ENCODE data around the gene VARS2. TPM values are rescaled to one million over a fixed set of nuclear protein-coding genes. Genes with fewer than 3 reads are reported as not detected.
"Not testable (repeated sequence)": the region's sequence is repeated elsewhere in the genome, so short reads cannot be mapped to it uniquely, and the experiment has no call there.

The VARS2 gene
- total RNA-seq, 6 donors from 2014 or later, result 23.0 to 56.6 (median 29.5) TPM

DNA sequence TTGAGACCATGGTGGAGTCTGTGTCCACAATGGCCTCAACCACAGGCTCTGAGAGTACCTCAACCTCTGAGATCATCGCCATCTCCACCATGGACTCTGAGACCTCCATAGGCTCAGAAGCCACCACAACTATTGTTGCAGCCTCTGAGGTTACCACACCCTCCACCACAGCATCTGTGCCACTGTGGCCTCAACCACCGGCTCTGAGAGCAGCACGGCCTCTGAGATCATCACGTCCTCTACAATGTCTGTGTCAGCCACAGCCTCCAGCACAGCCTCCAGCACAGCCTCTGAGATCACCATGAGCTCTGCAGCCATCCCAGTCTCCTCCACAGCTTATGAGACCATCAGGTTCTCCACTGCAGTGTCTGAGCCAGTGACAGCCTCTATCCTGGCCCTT, 50.0 kb downstream of the VARS2 start:
- no peak overlapping the region for H3K4me3 ChIP-seq
- 51 to 67% methylated on average over 3 to 4 of the region's 4 CpGs for WGBS, 2 donors
- DNase-seq (no peak), ATAC-seq (ENCODE audit: low FRiP score in 2 of 2) (peak in 1 of 2 donors; percentile 19)
- H3K36me3 ChIP-seq, result no peaks in the 10 kb centered on the region
- no peaks in the 10 kb centered on the region for H3K9me3 ChIP-seq
- no peak overlapping the region for H3K27ac ChIP-seq
- no peaks in the 10 kb centered on the region for H3K27me3 ChIP-seq
- H3K4me1 ChIP-seq, result peaks cover 0 to 15% (median 3%) of the 10 kb centered on the region in 4 donors
- TF ChIP-seq POLR2AphosphoS5 (IDR thresholded peaks at IDR 0.05) (no peak), EP300 (IDR thresholded peaks at IDR 0.05) (no peak), POLR2A (IDR thresholded peaks at IDR 0.05) (no peak)
- TF ChIP-seq, protein P1, sequence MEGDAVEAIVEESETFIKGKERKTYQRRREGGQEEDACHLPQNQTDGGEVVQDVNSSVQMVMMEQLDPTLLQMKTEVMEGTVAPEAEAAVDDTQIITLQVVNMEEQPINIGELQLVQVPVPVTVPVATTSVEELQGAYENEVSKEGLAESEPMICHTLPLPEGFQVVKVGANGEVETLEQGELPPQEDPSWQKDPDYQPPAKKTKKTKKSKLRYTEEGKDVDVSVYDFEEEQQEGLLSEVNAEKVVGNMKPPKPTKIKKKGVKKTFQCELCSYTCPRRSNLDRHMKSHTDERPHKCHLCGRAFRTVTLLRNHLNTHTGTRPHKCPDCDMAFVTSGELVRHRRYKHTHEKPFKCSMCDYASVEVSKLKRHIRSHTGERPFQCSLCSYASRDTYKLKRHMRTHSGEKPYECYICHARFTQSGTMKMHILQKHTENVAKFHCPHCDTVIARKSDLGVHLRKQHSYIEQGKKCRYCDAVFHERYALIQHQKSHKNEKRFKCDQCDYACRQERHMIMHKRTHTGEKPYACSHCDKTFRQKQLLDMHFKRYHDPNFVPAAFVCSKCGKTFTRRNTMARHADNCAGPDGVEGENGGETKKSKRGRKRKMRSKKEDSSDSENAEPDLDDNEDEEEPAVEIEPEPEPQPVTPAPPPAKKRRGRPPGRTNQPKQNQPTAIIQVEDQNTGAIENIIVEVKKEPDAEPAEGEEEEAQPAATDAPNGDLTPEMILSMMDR (IDR thresholded peaks at IDR 0.05), result no peak

DNA sequence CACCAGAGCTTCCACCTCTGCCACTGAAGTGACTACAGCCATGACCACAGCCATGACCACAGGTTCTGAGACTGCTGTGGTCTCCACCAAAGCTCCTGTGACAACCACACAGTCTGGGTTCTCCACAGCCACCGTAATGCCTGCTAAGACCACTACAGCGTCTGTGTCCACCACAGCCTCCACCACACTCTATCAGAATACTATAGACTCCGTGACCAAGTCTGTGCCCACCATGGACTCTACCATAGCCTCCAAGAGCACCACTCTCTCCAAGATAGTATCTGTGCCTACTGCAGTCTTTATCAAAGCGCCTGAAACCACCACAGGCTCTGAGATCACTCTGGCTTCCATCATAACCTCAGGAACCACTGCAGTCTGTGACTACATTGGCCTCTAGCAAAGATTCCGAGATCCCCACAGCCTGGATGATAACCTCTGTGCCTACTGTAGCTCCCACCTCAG, 51.1 kb downstream of the VARS2 start:
- TF ChIP-seq POLR2A (IDR thresholded peaks at IDR 0.05), result no peak
- TF ChIP-seq POLR2AphosphoS5 (IDR thresholded peaks at IDR 0.05), result no peak
- TF ChIP-seq, protein P1 (IDR thresholded peaks at IDR 0.05), result no peak
- no peak for TF ChIP-seq EP300 (IDR thresholded peaks at IDR 0.05)
- no peak overlapping the region for H3K27ac ChIP-seq
- no peak for DNase-seq
- WGBS, 2 donors, result 85 to 92% methylated on average over 5 of the region's 5 CpGs
- ATAC-seq (ENCODE audit: low FRiP score in 2 of 2), result no peak
- H3K27me3 ChIP-seq, result no peaks in the 10 kb centered on the region
- H3K9me3 ChIP-seq, result no peaks in the 10 kb centered on the region
- no peak overlapping the region for H3K4me3 ChIP-seq
- no peaks in the 10 kb centered on the region for H3K36me3 ChIP-seq
- peaks cover 0 to 15% (median 3%) of the 10 kb centered on the region in 4 donors for H3K4me1 ChIP-seq

DNA sequence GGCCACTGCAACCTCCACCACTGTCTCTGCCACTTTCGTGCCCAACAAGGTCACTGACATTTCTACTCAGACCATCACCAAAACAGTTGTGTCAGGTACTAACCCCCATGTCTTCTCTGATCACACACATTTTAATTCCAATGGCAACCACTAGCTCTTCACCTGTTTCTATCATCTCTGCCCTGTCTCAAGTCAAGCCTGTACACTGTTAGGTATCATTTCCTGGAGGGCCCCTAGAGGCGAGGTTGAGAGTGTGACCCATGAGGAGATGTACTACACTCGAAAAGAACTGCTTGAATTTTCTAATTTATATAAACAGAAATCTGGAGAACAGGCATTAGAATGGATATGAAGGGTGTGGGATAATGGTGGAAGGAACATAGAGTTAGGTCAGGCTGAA, 52.1 kb downstream of the VARS2 start:
- ATAC-seq (ENCODE audit: low FRiP score in 2 of 2) (no peak), DNase-seq (no peak)
- WGBS, 2 donors, result 80 to 81% methylated on average over 3 of the region's 3 CpGs
- Histone ChIP-seq H3K9me3 (no peaks in the 10 kb centered on the region), H3K27ac (no peak overlapping the region), H3K4me1 (peaks cover 0 to 9% (median 3%) of the 10 kb centered on the region in 4 donors), H3K36me3 (no peaks in the 10 kb centered on the region), H3K4me3 (no peak overlapping the region), H3K27me3 (no peaks in the 10 kb centered on the region)
- TF ChIP-seq, protein P1 (IDR thresholded peaks at IDR 0.05), result no peak
- TF ChIP-seq POLR2A (IDR thresholded peaks at IDR 0.05) (no peak), EP300 (IDR thresholded peaks at IDR 0.05) (no peak), POLR2AphosphoS5 (IDR thresholded peaks at IDR 0.05) (no peak)

DNA sequence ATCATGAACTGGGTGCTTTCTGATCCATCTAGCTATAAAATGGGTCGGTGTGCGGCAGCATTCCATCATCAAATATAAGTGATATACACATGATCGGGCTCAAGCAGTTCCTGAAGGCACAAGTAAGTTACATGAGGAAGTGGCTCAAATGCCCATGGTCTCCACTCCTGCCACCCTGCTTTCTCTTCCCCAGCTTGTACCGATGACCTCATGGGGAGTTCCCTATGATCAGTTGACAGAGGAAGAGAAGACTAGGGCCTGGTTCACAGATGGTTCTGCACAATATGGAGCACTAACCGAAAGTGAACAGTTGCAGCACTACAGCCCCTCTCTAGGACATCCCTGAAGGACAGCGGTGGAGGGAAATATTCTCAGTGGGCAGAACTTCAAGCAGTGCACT, 55.1 kb downstream of the VARS2 start:
- not testable (repeated sequence) for H3K9me3 ChIP-seq; DNase-seq; ATAC-seq (ENCODE audit: low FRiP score in 2 of 2); H3K27me3 ChIP-seq; H3K27ac ChIP-seq; H3K36me3 ChIP-seq; H3K4me1 ChIP-seq; H3K4me3 ChIP-seq
- WGBS, 2 donors, result 86 to 93% methylated on average over 6 of the region's 6 CpGs

DNA sequence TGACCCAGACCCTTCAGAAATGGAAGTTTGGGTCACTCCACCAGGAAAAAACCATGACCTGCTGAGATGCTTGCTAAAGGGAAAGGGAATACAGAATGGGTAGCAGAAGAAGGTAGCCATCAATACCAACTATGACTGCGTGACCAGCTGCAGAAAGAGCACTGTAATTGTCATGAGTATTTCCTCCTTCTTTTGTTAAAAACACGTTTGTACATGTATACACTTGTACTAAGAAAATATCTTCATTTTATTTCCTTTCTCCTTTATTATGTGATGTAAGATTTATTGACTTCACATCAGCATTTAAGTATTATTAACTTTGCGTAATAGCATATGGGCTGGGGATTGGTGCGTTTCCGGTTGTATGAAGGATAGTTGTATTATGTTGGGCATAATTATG, 56.9 kb downstream of the VARS2 start:
- H3K36me3 ChIP-seq, result no peaks in the 10 kb centered on the region
- no peaks in the 10 kb centered on the region for H3K4me1 ChIP-seq
- DNase-seq (no peak), ATAC-seq (ENCODE audit: low FRiP score in 2 of 2) (no peak)
- H3K4me3 ChIP-seq, result no peak overlapping the region
- 85 to 87% methylated on average over 5 of the region's 5 CpGs for WGBS, 2 donors
- no peaks in the 10 kb centered on the region for H3K27me3 ChIP-seq
- no peak overlapping the region for H3K27ac ChIP-seq
- no peaks in the 10 kb centered on the region for H3K9me3 ChIP-seq
- TF ChIP-seq EP300 (IDR thresholded peaks at IDR 0.05) (no peak), POLR2AphosphoS5 (IDR thresholded peaks at IDR 0.05) (no peak), POLR2A (IDR thresholded peaks at IDR 0.05) (no peak)
- TF ChIP-seq, protein P1 (IDR thresholded peaks at IDR 0.05), result no peak
